Frontal cortex (tissue), 4 donors: ENCODE data around the gene AIG1. TPM values are rescaled to one million over a fixed set of nuclear protein-coding genes. Genes with fewer than 3 reads are reported as not detected.
"Not testable (repeated sequence)": the region's sequence is repeated elsewhere in the genome, so short reads cannot be mapped to it uniquely, and the experiment has no call there.

Experiments used
- DNase-seq, 2 donors: peaks; one replicate each; pipeline ENCODE4 v3.0.0; 2012; ENCODE audit warnings: low spot score in 2 of 2
- FAIRE-seq: peaks from 2 replicates; lab custom pipeline; 2012; peaks lifted over from hg19 to GRCh38; lab: Jason Lieb, UNC
- total RNA-seq: library from RNA; depleted of rRNA; stranded (reverse); fragments of >200 nt; gene quantifications from one replicate; pipeline ENCODE4 v1.2.3, GENCODE V29; 2014
- donor health status: control.
- donor health status: control.
- donor health status: control.

AIG1 gene
- total RNA-seq, 1 donor from 2014 or later = 39.5 TPM

GRCh38 chr6:143215363-143215762 lies 154.7 kb downstream of the AIG1 start:
- DNase-seq (no peak), FAIRE-seq (no peak)

DNA sequence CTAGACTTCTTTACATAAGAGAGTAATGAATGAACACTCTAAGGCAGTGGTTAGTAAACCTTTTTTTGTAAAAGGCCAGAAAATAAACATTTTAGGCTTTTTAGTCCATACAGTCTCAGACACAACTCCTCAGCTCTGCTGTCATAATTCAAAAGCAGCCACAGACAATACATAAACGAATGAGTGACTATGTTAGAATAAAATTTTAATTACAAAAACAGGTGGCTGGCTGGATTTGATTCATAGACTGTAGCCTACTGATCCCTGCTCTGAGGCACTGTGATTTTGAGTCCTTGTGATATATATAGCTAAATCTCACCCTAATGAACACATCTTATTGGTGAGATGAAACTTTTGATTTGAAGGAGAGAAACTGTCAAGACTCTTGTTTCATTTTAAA lies 155.1 kb downstream of the AIG1 start:
- FAIRE-seq (no peak), DNase-seq (no peak)

GRCh38 chr6:143218233-143218632 lies 157.5 kb downstream of the AIG1 start:
- DNase-seq = no peak
- no peak for FAIRE-seq

- FAIRE-seq = no peak
- no peak for DNase-seq
Measured at GRCh38 chr6:143221698-143222097, 161.0 kb downstream of the AIG1 start.

- no peak for FAIRE-seq
- no peak for DNase-seq
Measured at GRCh38 chr6:143222310-143222709, 161.6 kb downstream of the AIG1 start.

DNA sequence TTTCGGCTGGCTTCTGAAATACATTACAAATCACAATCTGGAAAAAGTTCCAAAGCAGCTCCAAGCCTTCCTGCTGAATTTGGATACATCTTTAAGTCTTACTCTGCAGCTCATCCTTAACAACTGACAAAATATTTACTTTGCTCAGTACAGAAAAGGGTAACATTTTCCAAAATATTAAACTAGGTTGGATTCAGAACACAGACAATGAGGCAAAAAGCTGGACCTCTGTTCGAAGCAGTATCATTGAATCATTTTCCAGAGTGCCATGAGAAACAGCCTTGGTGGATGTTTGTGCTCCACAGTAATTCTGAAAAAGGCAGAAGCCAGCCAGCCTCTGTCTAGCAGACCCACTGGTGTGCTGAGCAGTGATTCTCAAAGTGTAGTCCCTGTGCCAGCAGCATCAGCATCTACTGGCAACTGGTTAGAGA lies 162.1 kb downstream of the AIG1 start:
- no peak for DNase-seq

GRCh38 chr6:143223895-143224294 lies 163.2 kb downstream of the AIG1 start:
- DNase-seq (no peak), FAIRE-seq (no peak)

More for the DNA sequence above, 162.1 kb downstream of the AIG1 start:
- FAIRE-seq = no peak

- DNase-seq (no peak), FAIRE-seq (no peak)
Measured at GRCh38 chr6:143224516-143224915, 163.8 kb downstream of the AIG1 start.

DNA sequence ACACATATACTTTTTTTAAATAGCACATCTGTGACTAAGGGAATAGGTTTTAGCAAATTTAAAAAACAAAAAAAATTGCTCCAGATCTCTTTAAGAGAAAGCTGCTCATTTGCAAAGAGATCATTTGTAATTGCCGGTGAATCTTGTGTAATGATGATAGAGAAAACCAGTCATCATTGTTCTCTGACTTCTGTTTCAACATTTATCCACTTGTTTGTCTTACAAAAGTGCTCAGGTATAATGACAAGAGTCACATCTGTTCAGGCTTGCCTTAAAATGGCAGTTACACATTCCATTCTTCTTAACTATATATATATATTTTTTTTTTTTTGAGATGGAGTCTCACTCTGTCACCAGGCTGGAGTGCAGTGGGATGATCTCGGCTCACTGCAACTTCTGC lies 165.2 kb downstream of the AIG1 start:
- FAIRE-seq (no peak), DNase-seq (no peak)

DNA sequence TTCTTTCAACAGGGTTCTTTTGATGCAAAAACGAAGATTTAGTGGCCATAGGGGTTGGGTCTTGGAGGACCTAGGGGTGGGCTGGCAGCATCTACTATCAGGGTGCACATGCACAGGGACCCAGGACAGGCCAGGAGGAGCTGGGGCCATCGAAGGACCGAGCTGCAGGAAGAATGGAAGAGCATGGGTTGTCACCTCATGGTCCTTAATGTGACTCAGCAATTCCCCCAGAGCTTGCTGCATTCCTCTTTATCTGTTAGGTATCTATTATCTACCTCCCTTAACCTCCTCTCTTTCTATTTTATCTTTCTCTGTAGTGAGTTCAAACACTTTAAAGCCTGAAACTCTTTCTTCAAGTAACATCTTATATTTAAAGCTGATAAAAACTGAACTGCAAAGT lies 167.0 kb downstream of the AIG1 start:
- no peak for FAIRE-seq
- no peak for DNase-seq

GRCh38 chr6:143229400-143229799 lies 168.7 kb downstream of the AIG1 start:
- DNase-seq = no peak
- FAIRE-seq = no peak

DNA sequence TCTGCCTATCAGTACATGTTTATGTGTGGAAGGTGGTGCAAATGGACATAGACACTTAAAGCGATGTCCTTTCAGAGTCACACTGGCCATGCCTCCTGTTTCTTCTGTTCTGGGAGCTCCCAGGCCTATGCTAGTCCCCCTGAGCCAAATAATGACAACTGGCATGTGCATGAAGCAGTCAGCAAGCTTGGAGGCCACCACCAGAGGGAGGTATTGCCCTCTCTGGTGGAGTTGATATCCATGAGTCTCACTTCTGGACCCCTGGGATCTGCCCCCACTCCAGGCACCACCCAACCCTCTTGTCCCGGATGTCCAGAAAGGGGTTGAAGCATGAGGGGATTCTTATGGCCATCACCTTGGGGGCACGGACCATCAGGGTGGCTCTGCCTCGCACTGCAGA lies 172.2 kb downstream of the AIG1 start:
- no peak for FAIRE-seq
- no peak for DNase-seq

DNA sequence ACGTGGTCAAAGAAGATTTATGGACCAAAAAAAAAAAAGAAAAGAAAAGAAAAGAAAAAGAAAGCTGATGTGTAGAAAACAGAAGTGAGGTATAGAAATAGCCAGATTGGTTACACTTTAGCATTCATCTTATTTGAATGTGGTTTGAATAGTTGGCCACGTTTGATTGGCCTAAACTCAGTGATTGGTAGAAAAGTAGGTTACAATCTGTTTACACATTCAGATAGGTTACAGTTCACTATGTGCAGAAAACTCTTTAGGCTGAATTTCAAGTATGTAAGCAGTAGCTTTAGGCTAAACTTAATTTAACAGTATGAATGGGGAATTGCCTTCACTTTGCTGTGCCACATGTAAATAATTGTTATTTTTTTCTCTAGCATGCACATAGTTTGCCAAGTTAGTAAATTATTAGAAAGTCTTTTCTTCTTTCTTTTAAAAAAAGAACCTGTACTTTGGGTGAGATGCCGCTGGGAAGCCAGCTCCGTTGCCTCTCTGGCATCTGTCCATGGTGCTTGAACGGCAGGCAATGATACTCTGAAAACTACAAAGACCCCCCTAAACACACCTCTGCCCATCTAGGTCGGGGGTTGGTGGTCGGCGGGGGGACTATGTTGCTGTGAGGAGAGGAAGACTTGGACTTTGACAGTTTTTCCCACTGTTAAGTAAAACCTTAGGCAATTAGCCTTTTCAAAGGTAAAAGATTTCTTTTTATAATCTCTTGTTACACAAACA lies 173.0 kb downstream of the AIG1 start:
- no peak for DNase-seq
- FAIRE-seq = no peak

DNA sequence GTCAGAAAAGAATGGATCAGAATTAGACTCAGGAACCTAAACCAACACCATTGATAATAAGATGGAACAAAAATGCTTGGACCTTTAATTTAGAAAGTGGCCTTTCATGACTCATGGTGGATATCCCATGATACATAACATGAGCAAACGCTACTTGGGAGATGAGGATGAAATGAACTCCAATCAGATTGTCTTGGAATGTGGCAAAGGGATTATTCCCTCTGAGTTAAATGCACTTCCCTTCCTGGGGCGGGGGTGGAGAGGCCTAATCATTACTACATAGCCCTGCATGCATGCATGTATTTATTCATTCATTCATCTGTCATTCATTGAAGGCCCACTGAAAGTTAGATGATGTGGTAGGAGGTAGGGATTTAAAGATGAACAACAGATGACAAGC lies 174.0 kb downstream of the AIG1 start:
- DNase-seq (no peak), FAIRE-seq (no peak)

- no peak for FAIRE-seq
Measured at GRCh38 chr6:143236151-143236798, 175.6 kb downstream of the AIG1 start.

DNA sequence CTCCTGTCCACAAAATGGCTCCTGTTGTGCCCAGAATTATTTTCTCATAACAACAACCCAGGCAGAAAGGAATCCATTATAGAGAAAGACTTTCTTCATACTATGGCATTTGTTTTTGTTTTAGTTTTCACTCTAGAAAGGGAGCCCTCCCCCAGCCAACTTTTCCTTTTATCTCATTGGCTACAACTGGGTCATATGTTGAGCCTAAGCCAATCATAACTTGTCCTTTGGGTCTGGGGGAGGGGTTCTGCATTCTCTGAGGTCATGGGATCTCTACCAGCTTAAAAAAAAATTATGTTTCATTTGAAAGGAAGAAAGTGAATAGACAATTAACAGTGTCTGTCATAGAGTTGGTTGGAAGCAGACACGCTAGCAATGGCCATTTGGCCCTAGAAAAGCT lies 177.6 kb downstream of the AIG1 start:
- FAIRE-seq = no peak
- no peak for DNase-seq

More at GRCh38 chr6:143236151-143236798, 175.6 kb downstream of the AIG1 start:
- DNase-seq = no peak

DNA sequence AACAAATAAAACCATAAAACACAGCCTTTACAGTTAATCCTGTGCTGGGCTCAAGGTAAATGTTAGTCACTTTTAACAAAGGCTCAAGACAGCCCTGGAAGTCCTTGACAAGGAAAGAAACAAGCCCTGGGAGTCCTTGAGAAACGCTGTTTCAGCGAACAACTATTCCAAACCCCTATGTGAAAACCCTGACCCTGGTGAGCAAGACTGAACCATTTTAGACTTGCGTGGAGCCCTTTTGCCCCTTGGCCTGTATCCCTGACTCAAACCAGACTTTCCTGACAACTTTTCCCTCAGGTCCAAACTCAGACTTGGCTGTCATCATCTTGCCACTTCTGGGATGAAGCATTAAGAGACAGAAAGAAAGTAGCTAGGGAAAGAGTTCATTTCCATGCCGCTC lies 180.4 kb downstream of the AIG1 start:
- no peak for FAIRE-seq

GRCh38 chr6:143241911-143242310 lies 181.2 kb downstream of the AIG1 start:
- no peak for DNase-seq

More for the DNA sequence above, 180.4 kb downstream of the AIG1 start:
- DNase-seq = no peak

DNA sequence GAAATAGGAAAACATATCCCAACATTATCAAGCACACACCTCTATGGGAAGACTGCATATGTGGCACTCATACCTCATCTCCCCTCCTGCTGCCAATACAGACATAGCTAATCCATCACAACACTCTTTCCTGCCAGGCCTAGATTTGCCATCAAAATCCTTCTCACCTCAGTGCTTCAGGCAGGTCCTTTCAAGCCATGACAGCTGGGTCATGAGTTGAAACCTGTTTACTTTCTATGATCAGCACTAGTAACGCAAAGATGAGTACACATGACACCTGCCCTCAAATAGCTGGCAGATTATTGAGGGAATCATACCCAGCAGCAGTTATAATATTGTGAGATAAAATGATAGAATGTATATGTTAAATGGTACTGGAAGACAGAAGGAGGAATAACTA lies 183.1 kb downstream of the AIG1 start:
- DNase-seq = no peak
- no peak for FAIRE-seq

More at GRCh38 chr6:143241911-143242310, 181.2 kb downstream of the AIG1 start:
- FAIRE-seq = no peak

DNA sequence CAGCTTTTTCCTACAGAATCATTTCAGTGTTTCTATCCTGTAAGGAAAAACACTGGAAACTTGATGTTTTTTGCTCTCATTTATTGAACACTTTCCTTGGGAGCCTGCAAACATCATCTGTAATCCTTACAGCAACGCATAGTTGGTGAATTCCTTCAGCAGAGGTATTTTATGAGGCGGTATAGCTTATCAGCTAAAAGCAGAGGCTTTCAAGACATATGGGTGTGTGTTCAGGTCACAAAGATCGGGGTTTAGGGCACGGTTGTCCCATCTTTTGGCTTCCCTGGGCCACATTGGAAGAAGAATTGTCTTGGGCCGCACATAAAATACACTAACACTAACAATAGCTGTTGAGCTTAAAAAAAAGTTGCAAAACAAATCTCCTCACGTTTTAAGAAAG lies 185.0 kb downstream of the AIG1 start:
- DNase-seq (no peak), FAIRE-seq (no peak)

- not testable (repeated sequence) for FAIRE-seq, DNase-seq
Measured at GRCh38 chr6:143246166-143246775, 185.6 kb downstream of the AIG1 start.
